ENCODE measurements around the gene SNRNP25.

DNA sequence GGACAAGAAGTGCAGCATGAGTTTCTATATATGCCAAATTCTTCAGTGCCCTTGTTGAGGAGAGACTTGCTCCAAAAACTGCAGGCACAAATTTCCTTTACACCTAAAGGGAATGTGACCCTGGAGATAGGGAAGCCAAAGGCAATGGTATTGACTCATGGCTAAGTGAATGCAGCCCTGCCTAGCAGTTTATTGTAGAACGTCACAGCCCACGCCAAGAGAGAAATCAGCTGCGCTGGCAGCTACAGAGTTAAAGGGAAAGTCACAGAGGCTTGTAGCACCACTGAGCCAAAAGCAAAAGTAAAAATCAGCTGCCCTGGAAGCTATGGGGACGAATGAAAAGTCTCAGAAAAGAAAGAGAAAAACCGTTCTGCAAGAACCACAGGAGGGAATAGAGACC lies 10.3 kb upstream of the SNRNP25 start:
- TF ChIP-seq CTCF (IDR thresholded peaks at IDR 0.05; ENCODE audit: insufficient read depth, low read length, poor library complexity, severe bottlenecking) (no peak), EZH2phosphoT487 (conservative IDR thresholded peaks at IDR 0.05; ENCODE audit: low read length) (no peak)

Data from SU-DHL-6 (cell line).